HEK293 (cell line): ENCODE results near the gene BCAS2.

Source experiments
- CTCF ChIA-PET: fragments of 350-600 bp; formaldehyde crosslinking; extraction: SDS; loops from one replicate; lab custom pipeline; 2021; ENCODE audit warnings: antibody characterized with exemption; lab: Yijun Ruan, JAX
- POLR2A ChIA-PET: fragments of 300-600 bp; formaldehyde crosslinking; extraction: SDS; loops from one replicate; lab custom pipeline; 2020; ENCODE audit warnings: antibody characterized with exemption, inconsistent platforms; lab: Yijun Ruan, JAX
- H3K27ac ChIP-seq: fragments of 200-500 bp; sonication (Bioruptor generic); 2 replicates; pipeline ENCODE4 v1.5.1; 2014; ENCODE audit warnings: low read depth, low read length, control low read depth, inconsistent platforms; ENCODE audit errors: extremely low read depth
- H3K36me3 ChIP-seq, 2 experiments: fragments of 200-500 bp in 1 of 2; sonication (Bioruptor generic) in 1 of 2; 1 replicate in 1 of 2; 2 replicates in 1 of 2; pipeline ENCODE4 v1.5.1; 2014 to 2017; ENCODE audit warnings: inconsistent platforms in 2 of 2, low read length in 2 of 2; ENCODE audit not compliant: control insufficient read depth in 2 of 2, insufficient read depth in 1 of 2
- H3K4me1 ChIP-seq: fragments of 200-500 bp; sonication (Bioruptor generic); 2 replicates; pipeline ENCODE4 v1.5.1; 2014; ENCODE audit warnings: mild to moderate bottlenecking, low read length, inconsistent platforms; ENCODE audit not compliant: control insufficient read depth, insufficient read depth
- H3K4me3 ChIP-seq: 2 replicates; pipeline ENCODE4 v1.5.1; 2011; ENCODE audit warnings: low read depth, mild to moderate bottlenecking, control low read depth, low read length, moderate library complexity
- H3K9me3 ChIP-seq: fragments of 200-500 bp; sonication (Bioruptor generic); 2 replicates; pipeline ENCODE4 v1.5.1; 2014; ENCODE audit warnings: low read depth, low read length, inconsistent platforms; ENCODE audit not compliant: control insufficient read depth, insufficient read depth
- EGR2 ChIP-seq: fragments of 450-650 bp; formaldehyde crosslinking; IDR thresholded peaks from 2 replicates; pipeline ENCODE4 v1.5.1; 2016; ENCODE audit warnings: low read depth, missing biosample characterization, missing genetic modification characterization
- HOXA7 ChIP-seq: sonication (generic); formaldehyde crosslinking; IDR thresholded peaks from 2 replicates; pipeline ENCODE4 v1.8.1; 2022; ENCODE audit warnings: missing genetic modification reagents, borderline replicate concordance
- MEIS1 ChIP-seq: sonication (generic); formaldehyde crosslinking; IDR thresholded peaks from 2 replicates; pipeline ENCODE4 v1.8.1; 2022; ENCODE audit warnings: missing genetic modification reagents, mild to moderate bottlenecking, borderline replicate concordance
- MYNN ChIP-seq: fragments of 450-650 bp; formaldehyde crosslinking; IDR thresholded peaks from 2 replicates; pipeline ENCODE4 v1.5.1; 2016; ENCODE audit warnings: missing biosample characterization, missing genetic modification characterization, borderline replicate concordance
- ZBTB21 ChIP-seq: fragments of 450-650 bp; formaldehyde crosslinking; IDR thresholded peaks from 2 replicates; pipeline ENCODE4 v1.5.1; 2017; ENCODE audit warnings: missing biosample characterization, missing genetic modification characterization
- ZEB2 ChIP-seq: fragments of 450-650 bp; formaldehyde crosslinking; IDR thresholded peaks from 2 replicates; pipeline ENCODE4 v1.5.1; 2016; ENCODE audit warnings: missing biosample characterization, missing genetic modification characterization
- ZNF132 ChIP-seq: fragments of 450-650 bp; formaldehyde crosslinking; IDR thresholded peaks from 2 replicates; pipeline ENCODE4 v1.5.1; 2017; ENCODE audit warnings: missing biosample characterization, missing genetic modification characterization, borderline replicate concordance
- ZNF175 ChIP-seq: fragments of 450-650 bp; formaldehyde crosslinking; IDR thresholded peaks from 2 replicates; pipeline ENCODE4 v1.5.1; 2016; ENCODE audit warnings: missing biosample characterization, missing genetic modification characterization
- ZNF202 ChIP-seq: fragments of 450-650 bp; formaldehyde crosslinking; IDR thresholded peaks from 2 replicates; pipeline ENCODE4 v1.5.1; 2016; ENCODE audit warnings: missing biosample characterization, missing genetic modification characterization, borderline replicate concordance
- ZNF221 ChIP-seq: fragments of 450-650 bp; formaldehyde crosslinking; IDR thresholded peaks from 2 replicates; pipeline ENCODE4 v1.5.1; 2017; ENCODE audit warnings: missing biosample characterization, missing genetic modification characterization, borderline replicate concordance
- ZNF23 ChIP-seq: fragments of 450-650 bp; formaldehyde crosslinking; IDR thresholded peaks from 2 replicates; pipeline ENCODE4 v1.5.1; 2016; ENCODE audit warnings: missing biosample characterization, missing genetic modification characterization, borderline replicate concordance
- ZNF239 ChIP-seq: fragments of 450-650 bp; formaldehyde crosslinking; IDR thresholded peaks from 2 replicates; pipeline ENCODE4 v1.5.1; 2016; ENCODE audit warnings: missing biosample characterization, missing genetic modification characterization
- ZNF366 ChIP-seq: fragments of 450-650 bp; formaldehyde crosslinking; conservative IDR thresholded peaks from 2 replicates; pipeline ENCODE4 v1.5.1; 2016; ENCODE audit warnings: missing biosample characterization, missing genetic modification characterization
- ZNF501 ChIP-seq: fragments of 450-650 bp; formaldehyde crosslinking; IDR thresholded peaks from 2 replicates; pipeline ENCODE4 v1.5.1; 2016; ENCODE audit warnings: missing biosample characterization, missing genetic modification characterization
- ZNF514 ChIP-seq: fragments of 450-650 bp; formaldehyde crosslinking; IDR thresholded peaks from 2 replicates; pipeline ENCODE4 v1.5.1; 2016; ENCODE audit warnings: missing biosample characterization, missing genetic modification characterization
- ZNF560 ChIP-seq: fragments of 450-650 bp; formaldehyde crosslinking; IDR thresholded peaks from 2 replicates; pipeline ENCODE4 v1.5.1; 2017; ENCODE audit warnings: missing biosample characterization, missing genetic modification characterization, borderline replicate concordance
- ZSCAN30 ChIP-seq: fragments of 450-650 bp; IDR thresholded peaks from 2 replicates; pipeline ENCODE4 v1.5.1; 2018; ENCODE audit warnings: missing biosample characterization, mild to moderate bottlenecking, missing genetic modification characterization, moderate library complexity
- TF ChIP-seq, protein P1 (sequence below): fragments of 450-650 bp; IDR thresholded peaks from 2 replicates; pipeline ENCODE4 v1.5.1; 2018; ENCODE audit warnings: missing biosample characterization, mild to moderate bottlenecking, missing genetic modification characterization
- TF ChIP-seq, protein P2 (sequence below): fragments of 450-650 bp; formaldehyde crosslinking; IDR thresholded peaks from 2 replicates; pipeline ENCODE4 v1.5.1; 2016; ENCODE audit warnings: missing biosample characterization, missing genetic modification characterization
- TF ChIP-seq, protein P3 (sequence below): fragments of 450-650 bp; formaldehyde crosslinking; IDR thresholded peaks from 2 replicates; pipeline ENCODE4 v1.5.1; 2016; ENCODE audit warnings: missing biosample characterization, missing genetic modification characterization
- TF ChIP-seq, protein P4 (sequence below): fragments of 450-650 bp; formaldehyde crosslinking; IDR thresholded peaks from 2 replicates; pipeline ENCODE4 v1.5.1; 2016; ENCODE audit warnings: missing biosample characterization, missing genetic modification characterization
- TF ChIP-seq, protein P5 (sequence below): fragments of 450-650 bp; formaldehyde crosslinking; IDR thresholded peaks from 2 replicates; pipeline ENCODE4 v1.5.1; 2016; ENCODE audit warnings: missing biosample characterization, missing genetic modification characterization

BCAS2 gene

DNA sequence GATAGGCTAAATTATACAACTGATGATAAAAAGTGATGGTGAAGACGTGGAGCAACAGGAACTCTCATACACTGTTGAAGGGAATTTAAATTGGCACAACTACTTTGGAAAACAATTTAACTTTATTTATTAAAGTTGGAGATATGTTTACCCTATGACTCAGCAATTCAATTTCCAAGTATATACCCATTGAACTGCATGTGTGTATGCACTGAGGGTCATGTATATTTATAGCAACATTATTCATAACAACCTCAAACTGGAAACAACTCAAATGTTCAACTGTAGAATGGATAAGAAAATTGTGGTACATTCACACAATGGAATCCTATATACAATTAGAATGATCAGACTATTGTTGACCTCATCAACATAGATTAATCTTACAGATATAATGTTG is 16.5 kb upstream of the BCAS2 start (continued):
- TF ChIP-seq ZNF501 (no peak), ZNF23 (tag by site-specific recombination) (no peak), ZNF239 (tag by site-specific recombination) (no peak), ZEB2 (tag by site-specific recombination) (no peak), ZNF175 (tag by site-specific recombination) (no peak)
- TF ChIP-seq, protein P1, sequence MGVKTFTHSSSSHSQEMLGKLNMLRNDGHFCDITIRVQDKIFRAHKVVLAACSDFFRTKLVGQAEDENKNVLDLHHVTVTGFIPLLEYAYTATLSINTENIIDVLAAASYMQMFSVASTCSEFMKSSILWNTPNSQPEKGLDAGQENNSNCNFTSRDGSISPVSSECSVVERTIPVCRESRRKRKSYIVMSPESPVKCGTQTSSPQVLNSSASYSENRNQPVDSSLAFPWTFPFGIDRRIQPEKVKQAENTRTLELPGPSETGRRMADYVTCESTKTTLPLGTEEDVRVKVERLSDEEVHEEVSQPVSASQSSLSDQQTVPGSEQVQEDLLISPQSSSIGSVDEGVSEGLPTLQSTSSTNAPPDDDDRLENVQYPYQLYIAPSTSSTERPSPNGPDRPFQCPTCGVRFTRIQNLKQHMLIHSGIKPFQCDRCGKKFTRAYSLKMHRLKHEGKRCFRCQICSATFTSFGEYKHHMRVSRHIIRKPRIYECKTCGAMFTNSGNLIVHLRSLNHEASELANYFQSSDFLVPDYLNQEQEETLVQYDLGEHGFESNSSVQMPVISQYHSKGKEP (tag by site-specific recombination) = no peak

DNA sequence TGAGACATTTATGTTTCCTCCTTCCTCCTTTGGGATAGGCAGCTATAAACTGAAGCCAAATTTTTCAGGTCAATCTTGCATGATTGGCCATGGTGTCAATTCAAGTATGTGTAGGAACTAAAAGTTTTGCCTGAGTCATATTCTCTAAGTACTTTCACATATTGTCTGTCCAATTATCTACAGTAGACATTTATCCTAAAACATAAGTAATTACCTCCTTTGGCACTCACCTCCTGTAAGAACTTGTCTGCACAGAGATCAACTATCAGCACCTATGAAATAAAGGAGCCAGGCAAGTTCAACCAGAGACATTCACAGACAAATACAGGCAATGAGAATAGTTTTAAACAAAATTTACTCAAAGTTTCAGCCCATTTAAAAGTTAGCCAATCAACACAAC is 14.2 kb upstream of the BCAS2 start:
- POLR2A ChIA-PET = no interaction called here
- H3K27ac ChIP-seq = no peak overlapping the region
- TF ChIP-seq ZNF202 = no peak
- TF ChIP-seq, protein P2, sequence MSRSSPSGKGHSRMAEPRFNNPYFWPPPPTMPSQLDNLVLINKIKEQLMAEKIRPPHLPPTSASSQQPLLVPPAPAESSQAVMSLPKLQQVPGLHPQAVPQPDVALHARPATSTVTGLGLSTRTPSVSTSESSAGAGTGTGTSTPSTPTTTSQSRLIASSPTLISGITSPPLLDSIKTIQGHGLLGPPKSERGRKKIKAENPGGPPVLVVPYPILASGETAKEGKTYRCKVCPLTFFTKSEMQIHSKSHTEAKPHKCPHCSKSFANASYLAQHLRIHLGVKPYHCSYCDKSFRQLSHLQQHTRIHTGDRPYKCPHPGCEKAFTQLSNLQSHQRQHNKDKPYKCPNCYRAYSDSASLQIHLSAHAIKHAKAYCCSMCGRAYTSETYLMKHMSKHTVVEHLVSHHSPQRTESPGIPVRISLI (tag by site-specific recombination) = no peak
- no peak for TF ChIP-seq MYNN
- TF ChIP-seq ZNF514 (tag by site-specific recombination) = no peak
- no peak for TF ChIP-seq ZBTB21 (tag by site-specific recombination)
- TF ChIP-seq ZNF221 (tag by site-specific recombination) = no peak
- no peak for TF ChIP-seq ZNF560
- TF ChIP-seq, protein P3, sequence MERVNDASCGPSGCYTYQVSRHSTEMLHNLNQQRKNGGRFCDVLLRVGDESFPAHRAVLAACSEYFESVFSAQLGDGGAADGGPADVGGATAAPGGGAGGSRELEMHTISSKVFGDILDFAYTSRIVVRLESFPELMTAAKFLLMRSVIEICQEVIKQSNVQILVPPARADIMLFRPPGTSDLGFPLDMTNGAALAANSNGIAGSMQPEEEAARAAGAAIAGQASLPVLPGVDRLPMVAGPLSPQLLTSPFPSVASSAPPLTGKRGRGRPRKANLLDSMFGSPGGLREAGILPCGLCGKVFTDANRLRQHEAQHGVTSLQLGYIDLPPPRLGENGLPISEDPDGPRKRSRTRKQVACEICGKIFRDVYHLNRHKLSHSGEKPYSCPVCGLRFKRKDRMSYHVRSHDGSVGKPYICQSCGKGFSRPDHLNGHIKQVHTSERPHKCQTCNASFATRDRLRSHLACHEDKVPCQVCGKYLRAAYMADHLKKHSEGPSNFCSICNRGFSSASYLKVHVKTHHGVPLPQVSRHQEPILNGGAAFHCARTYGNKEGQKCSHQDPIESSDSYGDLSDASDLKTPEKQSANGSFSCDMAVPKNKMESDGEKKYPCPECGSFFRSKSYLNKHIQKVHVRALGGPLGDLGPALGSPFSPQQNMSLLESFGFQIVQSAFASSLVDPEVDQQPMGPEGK (tag by site-specific recombination) = no peak
- no peak for TF ChIP-seq ZNF366
- no peak for TF ChIP-seq HOXA7 (CRISPR knock-in tag)
- no peak for TF ChIP-seq MEIS1
- TF ChIP-seq EGR2 (tag by site-specific recombination) = no peak
- TF ChIP-seq, protein P4, sequence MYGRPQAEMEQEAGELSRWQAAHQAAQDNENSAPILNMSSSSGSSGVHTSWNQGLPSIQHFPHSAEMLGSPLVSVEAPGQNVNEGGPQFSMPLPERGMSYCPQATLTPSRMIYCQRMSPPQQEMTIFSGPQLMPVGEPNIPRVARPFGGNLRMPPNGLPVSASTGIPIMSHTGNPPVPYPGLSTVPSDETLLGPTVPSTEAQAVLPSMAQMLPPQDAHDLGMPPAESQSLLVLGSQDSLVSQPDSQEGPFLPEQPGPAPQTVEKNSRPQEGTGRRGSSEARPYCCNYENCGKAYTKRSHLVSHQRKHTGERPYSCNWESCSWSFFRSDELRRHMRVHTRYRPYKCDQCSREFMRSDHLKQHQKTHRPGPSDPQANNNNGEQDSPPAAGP = no peak
- no peak for TF ChIP-seq ZSCAN30 (tag by site-specific recombination)
- TF ChIP-seq, protein P5, sequence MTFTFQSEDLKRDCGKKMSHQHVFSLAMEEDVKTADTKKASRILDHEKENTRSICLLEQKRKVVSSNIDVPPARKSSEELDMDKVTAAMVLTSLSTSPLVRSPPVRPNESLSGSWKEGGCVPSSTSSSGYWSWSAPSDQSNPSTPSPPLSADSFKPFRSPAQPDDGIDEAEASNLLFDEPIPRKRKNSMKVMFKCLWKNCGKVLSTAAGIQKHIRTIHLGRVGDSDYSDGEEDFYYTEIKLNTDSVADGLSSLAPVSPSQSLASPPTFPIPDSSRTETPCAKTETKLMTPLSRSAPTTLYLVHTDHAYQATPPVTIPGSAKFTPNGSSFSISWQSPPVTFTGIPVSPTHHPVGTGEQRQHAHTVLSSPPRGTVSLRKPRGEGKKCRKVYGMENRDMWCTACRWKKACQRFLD = no peak
- TF ChIP-seq ZNF132 (tag by site-specific recombination) = no peak
- no peaks in the 10 kb centered on the region for H3K9me3 ChIP-seq
- no peak overlapping the region for H3K4me3 ChIP-seq
- CTCF ChIA-PET = interaction anchor here (0.9 kb wide), 1 partner anchor 10 kb away, joined by 3 read pairs; no protein-coding TSS in a partner anchor
- H3K36me3 ChIP-seq = peaks cover 20 to 51% of the 10 kb centered on the region in 2 experiments
- H3K4me1 ChIP-seq = no peaks in the 10 kb centered on the region
